ENCODE results near the gene ZNF624. TPM values are rescaled to one million over a fixed set of nuclear protein-coding genes. Genes with fewer than 3 reads are reported as not detected.

The ZNF624 gene
- total and polyA plus RNA-seq, 2 donors (not counting 1 experiment from before 2014, with no cell fraction given), result 2.2 to 12.0 TPM

GRCh38 chr17:16583781-16584180 lies 69.9 kb downstream of the ZNF624 start:
- Histone ChIP-seq H3K9me3 (ENCODE audit: control extremely low read depth in 1 of 3, control insufficient read depth in 2 of 3, insufficient read depth in 1 of 3, low read length in 2 of 3) (peaks cover 1 to 7% (median 2%) of the 10 kb centered on the region in 3 donors), H3K4me3 (ENCODE audit: control extremely low read depth in 1 of 5, extremely low read depth in 1 of 5, insufficient read depth in 1 of 5, low read depth in 2 of 5, low read length in 4 of 5) (no peak overlapping the region), H4K20me1 (ENCODE audit: control insufficient read depth, insufficient read depth, low read length, poor library complexity, severe bottlenecking) (no peaks in the 10 kb centered on the region), H3K36me3 (replicated peaks in 1 of 2; ENCODE audit: control extremely low read depth in 1 of 2, control insufficient read depth in 1 of 2, extremely low read depth in 1 of 2, insufficient read depth in 2 of 2, low read length in 1 of 2) (no peaks in the 10 kb centered on the region), H3K27me3 (replicated peaks in 1 of 4; ENCODE audit: control extremely low read depth in 1 of 4, control insufficient read depth in 3 of 4, insufficient read depth in 4 of 4, low read length in 3 of 4) (peaks cover 0 to 32% (median 30%) of the 10 kb centered on the region in 4 experiments), H3K4me2 (replicated peaks; ENCODE audit: low read depth, low read length, poor library complexity, severe bottlenecking) (peak overlapping the region; percentile 72), H3K9ac (ENCODE audit: low read length) (no peak overlapping the region), H3K4me1 (ENCODE audit: control insufficient read depth in 2 of 2, insufficient read depth in 2 of 2, low read length in 2 of 2) (peaks cover 10 to 13% of the 10 kb centered on the region in 2 donors), H3K27ac (ENCODE audit: low read length in 2 of 2) (no peak overlapping the region), H2AFZ (ENCODE audit: insufficient read depth, low read depth, low read length, poor library complexity, severe bottlenecking) (no peak overlapping the region), H3K79me2 (ENCODE audit: control insufficient read depth, insufficient read depth, low read length) (no peaks in the 10 kb centered on the region)
- WGBS (ENCODE audit: insufficient coverage), result 70% methylated on average over 2 of the region's 7 CpGs
- POLR2A ChIA-PET, result interaction anchor here (0.6 to 0.7 kb wide), 2 partner anchors 48 to 345 kb away, joined by 4 read pairs; no protein-coding TSS in a partner anchor
- Mint-ChIP-seq H3K27me3 (peaks cover 71% of the 10 kb centered on the region), H3K9me3 (ENCODE audit: insufficient read depth) (no peaks in the 10 kb centered on the region), H3K4me3 (peak overlapping the region; percentile 79), H3K27ac (no peak overlapping the region), H3K4me1 (peaks cover 9% of the 10 kb centered on the region)
- DNase-seq (no peak), ATAC-seq (ENCODE audit: low read depth) (no peak)
- CTCF ChIA-PET, result interaction anchor here (0.7 to 8.1 kb wide), 7 partner anchors 10 to 220 kb away, joined by 3 to 68 read pairs (median 5); partner anchors contain the start of gene ZNF287
- no peak for TF ChIP-seq EZH2 (IDR thresholded peaks at IDR 0.05; ENCODE audit: borderline replicate concordance, insufficient read depth, low read depth, low read length, poor library complexity, severe bottlenecking)
- no peak for TF ChIP-seq CTCF (IDR thresholded peaks at IDR 0.05)
- intact Hi-C loops (cut with micrococcal nuclease), result loop anchor here (1.0 kb wide), 1 partner anchor 14 kb away; the partner anchor contains the start of gene ZNF287

GRCh38 chr17:16573466-16573865 lies 80.2 kb downstream of the ZNF624 start:
- Mint-ChIP-seq H3K4me3 (no peak overlapping the region), H3K4me1 (peaks cover 12% of the 10 kb centered on the region), H3K27ac (no peak overlapping the region), H3K27me3 (peaks cover 24% of the 10 kb centered on the region), H3K9me3 (ENCODE audit: insufficient read depth) (no peaks in the 10 kb centered on the region)
- no peak overlapping the region for H2AFZ ChIP-seq (ENCODE audit: insufficient read depth, low read depth, low read length, poor library complexity, severe bottlenecking)
- ChIA-PET CTCF (interaction anchor here (1.2 to 1.7 kb wide), 2 partner anchors 11 to 14 kb away, joined by 6 to 8 read pairs; no protein-coding TSS in a partner anchor), POLR2A (no interaction called here)
- no peak overlapping the region for H3K4me2 ChIP-seq (replicated peaks; ENCODE audit: low read depth, low read length, poor library complexity, severe bottlenecking)
- H3K9me3 ChIP-seq (ENCODE audit: control extremely low read depth in 1 of 3, control insufficient read depth in 2 of 3, insufficient read depth in 1 of 3, low read length in 2 of 3), result peaks cover 0 to 2% (median 0%) of the 10 kb centered on the region in 3 donors
- no peak overlapping the region for H3K9ac ChIP-seq (ENCODE audit: low read length)
- intact Hi-C loops (cut with micrococcal nuclease), result no loop called here
- no peaks in the 10 kb centered on the region for H4K20me1 ChIP-seq (ENCODE audit: control insufficient read depth, insufficient read depth, low read length, poor library complexity, severe bottlenecking)
- no peak for TF ChIP-seq CTCF (IDR thresholded peaks at IDR 0.05)
- TF ChIP-seq EZH2 (IDR thresholded peaks at IDR 0.05; ENCODE audit: borderline replicate concordance, insufficient read depth, low read depth, low read length, poor library complexity, severe bottlenecking), result no peak
- peaks cover 0 to 6% (median 0%) of the 10 kb centered on the region in 4 experiments for H3K27me3 ChIP-seq (replicated peaks in 1 of 4; ENCODE audit: control extremely low read depth in 1 of 4, control insufficient read depth in 3 of 4, insufficient read depth in 4 of 4, low read length in 3 of 4)
- peaks cover 12 to 14% of the 10 kb centered on the region in 2 donors for H3K4me1 ChIP-seq (ENCODE audit: control insufficient read depth in 2 of 2, insufficient read depth in 2 of 2, low read length in 2 of 2)
- H3K4me3 ChIP-seq (ENCODE audit: control extremely low read depth in 1 of 5, extremely low read depth in 1 of 5, insufficient read depth in 1 of 5, low read depth in 2 of 5, low read length in 4 of 5), result no peak overlapping the region
- no peaks in the 10 kb centered on the region for H3K79me2 ChIP-seq (ENCODE audit: control insufficient read depth, insufficient read depth, low read length)
- ATAC-seq (ENCODE audit: low read depth), result no peak
- H3K27ac ChIP-seq (ENCODE audit: low read length in 2 of 2), result no peak overlapping the region
- WGBS (ENCODE audit: insufficient coverage), result 94% methylated on average over 2 of the region's 2 CpGs
- H3K36me3 ChIP-seq (replicated peaks in 1 of 2; ENCODE audit: control extremely low read depth in 1 of 2, control insufficient read depth in 1 of 2, extremely low read depth in 1 of 2, insufficient read depth in 2 of 2, low read length in 1 of 2), result no peaks in the 10 kb centered on the region
- DNase-seq, result no peak

All from B cell (primary cell).